WTC11 (cell line): ENCODE measurements around the gene HTRA1.

Experiments
- CTCF ChIP-seq: fragments of 200-600 bp; IDR thresholded peaks from 2 replicates; pipeline ENCODE4 v1.8.0; 2022; ENCODE audit warnings: antibody characterized with exemption
- SP1 ChIP-seq: sonication (generic); formaldehyde crosslinking; conservative IDR thresholded peaks from 2 replicates; pipeline ENCODE4 v1.8.1; 2022; ENCODE audit warnings: missing genetic modification reagents

- TF ChIP-seq SP1 (CRISPR knock-in tag) (no peak), CTCF (no peak)
Measured at GRCh38 chr10:122550983-122551382, 89.6 kb downstream of the HTRA1 start.
